ENCODE measurements around the gene C4orf33.
A peak's percentile ranks its signal among the peaks of the same experiment; 100 is the strongest.

The C4orf33 gene

GRCh38 chr4:129093191-129093920 lies 2.6 kb upstream of the C4orf33 start, which contains the start of gene SCLT1 (continued):
- TF ChIP-seq WT1 (tag by site-specific recombination; IDR thresholded peaks at IDR 0.05): peak; percentile 28; the same call in 1 of the 2 replicates
- TF ChIP-seq SP3 (tag by site-specific recombination; IDR thresholded peaks at IDR 0.05): peak; percentile 60
- TF ChIP-seq ZNF692 (tag by site-specific recombination; IDR thresholded peaks at IDR 0.05): 0 out of 2 replicates have a peak, but pooled peaks have one; percentile 46
- peak; percentile 25; the same call in 1 of the 2 replicates for TF ChIP-seq EGR2 (tag by site-specific recombination; IDR thresholded peaks at IDR 0.05; ENCODE audit: low read depth)
- TF ChIP-seq ZXDB (tag by site-specific recombination; IDR thresholded peaks at IDR 0.05): peak; percentile 87
- no peak for TF ChIP-seq ZNF645 (tag by site-specific recombination; IDR thresholded peaks at IDR 0.05)
- TF ChIP-seq ZNF239 (tag by site-specific recombination; IDR thresholded peaks at IDR 0.05): no peak
- no peak for TF ChIP-seq YY2 (tag by site-specific recombination; IDR thresholded peaks at IDR 0.05)
- TF ChIP-seq ZIC2 (tag by site-specific recombination; IDR thresholded peaks at IDR 0.05): peak; percentile 80
- peak; percentile 40; the same call in 1 of the 2 replicates for TF ChIP-seq ZFP37 (tag by site-specific recombination; IDR thresholded peaks at IDR 0.05)
- TF ChIP-seq GLIS2 (tag by site-specific recombination; IDR thresholded peaks at IDR 0.05): peak; percentile 46; the same call in 1 of the 2 replicates
- peak; percentile 73 for TF ChIP-seq ZNF449 (tag by site-specific recombination; IDR thresholded peaks at IDR 0.05)
- TF ChIP-seq ZNF324 (tag by site-specific recombination; IDR thresholded peaks at IDR 0.05): no peak
- TF ChIP-seq ZNF501 (tag by site-specific recombination; IDR thresholded peaks at IDR 0.05): peak; percentile 75
- 0 out of 2 replicates have a peak, but pooled peaks have one; percentile 37 for TF ChIP-seq ZBTB6 (tag by site-specific recombination; IDR thresholded peaks at IDR 0.05)
- TF ChIP-seq ZNF610 (tag by site-specific recombination; IDR thresholded peaks at IDR 0.05; ENCODE audit: borderline replicate concordance): peak; percentile 78; the same call in 1 of the 2 replicates
- TF ChIP-seq ZNF341 (tag by site-specific recombination; IDR thresholded peaks at IDR 0.05; ENCODE audit: low read depth): peak; percentile 32; the same call in 1 of the 2 replicates
- TF ChIP-seq KLF1 (tag by site-specific recombination; IDR thresholded peaks at IDR 0.05): peak; percentile 50
- no peak for TF ChIP-seq INSM2 (tag by site-specific recombination; IDR thresholded peaks at IDR 0.05)
- TF ChIP-seq TSHZ1 (tag by site-specific recombination; IDR thresholded peaks at IDR 0.05; ENCODE audit: borderline replicate concordance): no peak
- peak; percentile 79 for TF ChIP-seq ATF2 (tag by site-specific recombination; IDR thresholded peaks at IDR 0.05; ENCODE audit: low read depth)
